HepG2 (cell line): ENCODE results near the gene FBLIM1. TPM values are rescaled to one million over a fixed set of nuclear protein-coding genes. Genes with fewer than 3 reads are reported as not detected.

ENCODE experiments used
- CBX1 ChIP-seq: IDR thresholded peaks from one replicate; pipeline ENCODE4 v1.6.1; 2016; ENCODE audit warnings: antibody characterized with exemption, low read depth
- GRHL1 ChIP-seq: sonication (generic); formaldehyde crosslinking; conservative IDR thresholded peaks from 2 replicates; pipeline ENCODE4 v1.8.0; 2022; ENCODE audit warnings: missing genetic modification reagents
- KAT2B ChIP-seq: fragments of 150-350 bp; IDR thresholded peaks from 2 replicates; pipeline ENCODE4 v1.6.1; 2014; ENCODE audit warnings: low read depth, low read length, borderline replicate concordance
- KLF16 ChIP-seq, 2 experiments: sonication (generic) in 1 of 2; formaldehyde crosslinking in 1 of 2; IDR thresholded peaks; 2 replicates each; pipeline versions ENCODE4 v1.6.1 to v1.8.0; 2016 to 2023; ENCODE audit warnings: missing genetic modification reagents in 2 of 2, missing compliant biosample characterization in 1 of 2
- MEIS1 ChIP-seq: sonication (generic); formaldehyde crosslinking; IDR thresholded peaks from 2 replicates; pipeline ENCODE4 v1.9.0; 2021; ENCODE audit warnings: mild to moderate bottlenecking, missing genetic modification reagents, moderate library complexity, borderline replicate concordance
- MTF1 ChIP-seq: sonication (generic); formaldehyde crosslinking; IDR thresholded peaks from 2 replicates; pipeline ENCODE4 v1.5.0; 2020; ENCODE audit warnings: missing genetic modification reagents
- NFE2L2 ChIP-seq: fragments of 150-350 bp; IDR thresholded peaks from 2 replicates; pipeline ENCODE4 v1.6.1; 2014; ENCODE audit warnings: low read length
- RNF2 ChIP-seq: fragments of 450-650 bp; conservative IDR thresholded peaks from 2 replicates; pipeline ENCODE4 v1.6.1; 2016; ENCODE audit warnings: low read depth
- SMARCE1 ChIP-seq: fragments of 450-650 bp; IDR thresholded peaks from 2 replicates; pipeline ENCODE4 v1.6.1; 2017; ENCODE audit warnings: borderline replicate concordance
- SMYD3 ChIP-seq: sonication (generic); formaldehyde crosslinking; IDR thresholded peaks from 2 replicates; pipeline ENCODE4 v1.8.1; 2023; ENCODE audit warnings: mild to moderate bottlenecking, missing genetic modification reagents
- SOX5 ChIP-seq: IDR thresholded peaks from 2 replicates; pipeline ENCODE4 v1.6.1; 2016; ENCODE audit warnings: borderline replicate concordance
- SYNCRIP ChIP-seq: fragments of 200-400 bp; formaldehyde crosslinking; IDR thresholded peaks from 2 replicates; pipeline ENCODE4 v1.6.1; 2018; ENCODE audit warnings: mild to moderate bottlenecking, low read depth, low read length; ENCODE audit not compliant: insufficient read depth
- ZBTB26 ChIP-seq: IDR thresholded peaks from 2 replicates; pipeline ENCODE4 v1.6.1; 2016; ENCODE audit warnings: missing compliant biosample characterization, missing genetic modification reagents, borderline replicate concordance
- ZFP1 ChIP-seq: IDR thresholded peaks from 2 replicates; pipeline ENCODE4 v1.6.1; 2016
- ZKSCAN5 ChIP-seq: sonication (generic); formaldehyde crosslinking; IDR thresholded peaks from 2 replicates; pipeline ENCODE4 v1.5.1; 2020; ENCODE audit warnings: mild to moderate bottlenecking, missing genetic modification reagents
- ZNF143 ChIP-seq: sonication (generic); formaldehyde crosslinking; IDR thresholded peaks from 2 replicates; pipeline ENCODE4 v1.4.0; 2020; ENCODE audit warnings: missing genetic modification reagents
- ZNF263 ChIP-seq: sonication (generic); formaldehyde crosslinking; IDR thresholded peaks from 2 replicates; pipeline ENCODE4 v1.4.0; 2020; ENCODE audit warnings: missing genetic modification reagents
- ZNF570 ChIP-seq: sonication (generic); formaldehyde crosslinking; IDR thresholded peaks from 2 replicates; pipeline ENCODE4 v1.4.0; 2020; ENCODE audit warnings: mild to moderate bottlenecking, missing genetic modification reagents, borderline replicate concordance
- ZNF709 ChIP-seq: sonication (generic); formaldehyde crosslinking; IDR thresholded peaks from 2 replicates; pipeline ENCODE4 v1.5.0; 2020; ENCODE audit warnings: mild to moderate bottlenecking, missing genetic modification reagents
- ZNF720 ChIP-seq: sonication (generic); formaldehyde crosslinking; IDR thresholded peaks from 2 replicates; pipeline ENCODE4 v1.4.0; 2020; ENCODE audit warnings: missing genetic modification reagents
- ZNF749 ChIP-seq: sonication (generic); formaldehyde crosslinking; IDR thresholded peaks from 2 replicates; pipeline ENCODE4 v1.8.0; 2022; ENCODE audit warnings: mild to moderate bottlenecking, missing genetic modification reagents, moderate library complexity, borderline replicate concordance
- polyA plus RNA-seq, 8 experiments: library from polyadenylated mRNA; depleted of rRNA in 3 of 8; stranded (reverse) in 7 of 8; unstranded in 1 of 8; fragments of >200 nt; fragmentation: Illumina TruSeq in 4 of 8; extraction: Trizol in 4 of 8; gene quantifications; 2 replicates each; pipeline versions ENCODE4 v1.2.1 to v1.2.3, GENCODE V29; 2011 to 2016; ENCODE audit warnings: low read depth in 4 of 8, missing spikeins in 1 of 8, mixed read lengths in 1 of 8; ENCODE audit not compliant: insufficient read depth in 1 of 8
- total RNA-seq, 5 experiments: library from RNA; depleted of rRNA; stranded (reverse); fragments of >200 nt; fragmentation: Illumina TruSeq; extraction: Trizol; gene quantifications; 2 replicates each; pipeline ENCODE4 v1.2.3, GENCODE V29; 2016; ENCODE audit warnings: low read depth in 1 of 5
- TF ChIP-seq, protein P1 (sequence below): sonication (generic); formaldehyde crosslinking; IDR thresholded peaks from 2 replicates; pipeline ENCODE4 v1.4.0; 2020; ENCODE audit warnings: missing genetic modification reagents
- TF ChIP-seq, protein P2 (sequence below): sonication (generic); formaldehyde crosslinking; IDR thresholded peaks from 2 replicates; pipeline ENCODE4 v1.8.1; 2023; ENCODE audit warnings: mild to moderate bottlenecking, inconsistent platforms, moderate library complexity, missing genetic modification reagents, borderline replicate concordance

Gene FBLIM1
- total and polyA plus RNA-seq, 2 of the 13 experiments (the other 11 are each of a cell fraction or from before 2014, with no cell fraction given) = 10.6 to 23.0 TPM

DNA sequence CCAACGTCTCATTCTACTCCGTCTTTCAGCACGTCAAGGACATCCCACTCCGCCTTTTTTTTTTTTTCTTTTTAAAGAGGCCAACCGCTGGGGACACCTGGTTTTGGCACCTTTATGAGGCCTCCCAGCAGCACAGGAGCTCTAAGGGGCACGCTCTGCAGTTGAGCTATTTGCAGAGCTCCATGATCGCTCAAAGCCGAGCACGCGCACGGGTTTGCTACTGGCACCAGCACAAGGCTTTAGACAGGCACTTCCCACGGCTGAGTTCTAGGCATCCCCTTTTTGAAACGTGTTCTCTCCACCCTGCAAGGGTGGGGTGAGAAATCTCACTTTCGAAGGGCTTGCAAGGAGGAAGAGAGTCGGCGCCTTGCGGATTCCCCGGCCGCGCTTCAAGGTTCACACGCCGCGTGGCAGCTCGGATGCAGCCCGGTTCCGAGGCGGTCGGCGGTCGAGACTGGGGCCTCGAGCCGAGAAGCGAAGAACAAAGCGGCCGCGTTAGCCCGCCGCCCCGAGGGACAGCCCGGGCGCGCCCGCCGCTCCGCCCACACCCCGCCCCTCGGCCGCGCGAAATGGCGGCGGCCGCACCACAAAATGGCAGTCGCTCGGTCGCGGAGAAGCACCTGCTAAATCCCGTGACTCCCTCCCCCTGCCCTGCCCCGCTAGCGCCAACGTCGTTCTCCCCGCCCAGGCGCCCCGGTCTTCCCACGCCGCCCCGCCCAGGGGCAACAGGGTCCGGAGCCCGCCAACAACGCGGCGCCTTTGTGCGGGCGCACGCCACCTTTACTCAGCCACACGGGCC is 76.0 kb downstream of the FBLIM1 start (continued):
- TF ChIP-seq MEIS1 (CRISPR knock-in tag) (no peak; the same call in none of the 2 replicates), GRHL1 (CRISPR knock-in tag) (no peak), ZNF570 (no peak; the same call in 1 of the 2 replicates), ZFP1 (CRISPR knock-in tag) (no peak), ZNF749 (CRISPR knock-in tag) (peak; percentile 52; the same call in 1 of the 2 replicates), SMYD3 (CRISPR knock-in tag) (no peak), SMARCE1 (no peak), KLF16 (CRISPR knock-in tag; IDR thresholded peaks at IDR 0.05) (peak in 1 of 2 experiments; percentile 78; a peak in 1 of 4 replicates), ZKSCAN5 (no peak), ZNF263 (CRISPR knock-in tag) (peak; percentile 67), MTF1 (CRISPR knock-in tag) (0 out of 2 replicates have a peak, but pooled peaks have one; percentile 57), ZNF709 (peak; percentile 64; the same call in 1 of the 2 replicates), RNF2 (peak; percentile 83), ZNF720 (CRISPR knock-in tag) (no peak), ZNF143 (CRISPR knock-in tag) (no peak; the same call in 1 of the 2 replicates), SYNCRIP (no peak), SOX5 (CRISPR knock-in tag) (peak; percentile 11; the same call in 1 of the 2 replicates), ZBTB26 (CRISPR knock-in tag) (0 out of 2 replicates have a peak, but pooled peaks have one; percentile 62), CBX1 (no peak), KAT2B (no peak), NFE2L2 (no peak)
- TF ChIP-seq, protein P1, sequence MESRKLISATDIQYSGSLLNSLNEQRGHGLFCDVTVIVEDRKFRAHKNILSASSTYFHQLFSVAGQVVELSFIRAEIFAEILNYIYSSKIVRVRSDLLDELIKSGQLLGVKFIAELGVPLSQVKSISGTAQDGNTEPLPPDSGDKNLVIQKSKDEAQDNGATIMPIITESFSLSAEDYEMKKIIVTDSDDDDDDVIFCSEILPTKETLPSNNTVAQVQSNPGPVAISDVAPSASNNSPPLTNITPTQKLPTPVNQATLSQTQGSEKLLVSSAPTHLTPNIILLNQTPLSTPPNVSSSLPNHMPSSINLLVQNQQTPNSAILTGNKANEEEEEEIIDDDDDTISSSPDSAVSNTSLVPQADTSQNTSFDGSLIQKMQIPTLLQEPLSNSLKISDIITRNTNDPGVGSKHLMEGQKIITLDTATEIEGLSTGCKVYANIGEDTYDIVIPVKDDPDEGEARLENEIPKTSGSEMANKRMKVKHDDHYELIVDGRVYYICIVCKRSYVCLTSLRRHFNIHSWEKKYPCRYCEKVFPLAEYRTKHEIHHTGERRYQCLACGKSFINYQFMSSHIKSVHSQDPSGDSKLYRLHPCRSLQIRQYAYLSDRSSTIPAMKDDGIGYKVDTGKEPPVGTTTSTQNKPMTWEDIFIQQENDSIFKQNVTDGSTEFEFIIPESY (CRISPR knock-in tag) = no peak
- TF ChIP-seq, protein P2, sequence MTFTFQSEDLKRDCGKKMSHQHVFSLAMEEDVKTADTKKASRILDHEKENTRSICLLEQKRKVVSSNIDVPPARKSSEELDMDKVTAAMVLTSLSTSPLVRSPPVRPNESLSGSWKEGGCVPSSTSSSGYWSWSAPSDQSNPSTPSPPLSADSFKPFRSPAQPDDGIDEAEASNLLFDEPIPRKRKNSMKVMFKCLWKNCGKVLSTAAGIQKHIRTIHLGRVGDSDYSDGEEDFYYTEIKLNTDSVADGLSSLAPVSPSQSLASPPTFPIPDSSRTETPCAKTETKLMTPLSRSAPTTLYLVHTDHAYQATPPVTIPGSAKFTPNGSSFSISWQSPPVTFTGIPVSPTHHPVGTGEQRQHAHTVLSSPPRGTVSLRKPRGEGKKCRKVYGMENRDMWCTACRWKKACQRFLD = peak; percentile 20; the same call in 1 of the 2 replicates
